T-helper 2 cell treated with Interferon-gamma antibody and Interleukin-4, amounts not matched to agents 100 ng/mL and 5 ng/mL, for 36 hours (primary cell): ENCODE results near the gene SACM1L. TPM values are rescaled to one million over a fixed set of nuclear protein-coding genes. Genes with fewer than 3 reads are reported as not detected.

Source experiments
- intact Hi-C: fragments of 100-400 bp; cut with micrococcal nuclease; formaldehyde crosslinking; loops from one replicate; pipeline ENCODE4 v1.15.1; 2023
- total RNA-seq: library from RNA; stranded (reverse); gene quantifications from 2 replicates; pipeline ENCODE4 v1.2.3, GENCODE V29; 2022

The SACM1L gene
- total RNA-seq, 1 donor from 2014 or later = 70.8 TPM

- intact Hi-C loops = loop anchor here (10.0 kb wide), 1 partner anchor 462 kb away; no protein-coding TSS in a partner anchor
These were observed 22.3 kb upstream of the SACM1L start for GRCh38 chr3:45666757-45667431.

- intact Hi-C loops = loop anchor here (10.0 kb wide), 1 partner anchor 463 kb away; no protein-coding TSS in a partner anchor
These were observed 21.6 kb upstream of the SACM1L start for GRCh38 chr3:45667569-45667934.

GRCh38 chr3:45670436-45670835 lies 18.8 kb upstream of the SACM1L start:
- intact Hi-C loops = no loop called here

GRCh38 chr3:45670991-45671390 lies 18.2 kb upstream of the SACM1L start:
- intact Hi-C loops = no loop called here

GRCh38 chr3:45673273-45673672 lies 15.9 kb upstream of the SACM1L start:
- intact Hi-C loops = no loop called here

GRCh38 chr3:45676325-45677032 lies 12.7 kb upstream of the SACM1L start:
- intact Hi-C loops = no loop called here

- intact Hi-C loops = no loop called here
These were observed 12.2 kb upstream of the SACM1L start for GRCh38 chr3:45677033-45677446.

- intact Hi-C loops = no loop called here
These were observed 11.4 kb upstream of the SACM1L start for GRCh38 chr3:45677841-45678240.

- intact Hi-C loops = loop anchor here (10.0 kb wide), 1 partner anchor 915 kb away; the partner anchor contains the start of genes KIAA1143 and KIF15
These were observed 9.4 kb upstream of the SACM1L start for GRCh38 chr3:45679805-45680204.

GRCh38 chr3:45681221-45681620 lies 8.0 kb upstream of the SACM1L start:
- intact Hi-C loops = loop anchor here (10.0 kb wide), 1 partner anchor 916 kb away; the partner anchor contains the start of genes KIAA1143 and KIF15

- intact Hi-C loops = loop anchor here (10.0 kb wide), 1 partner anchor 917 kb away; the partner anchor contains the start of genes KIAA1143 and KIF15
These were observed 7.3 kb upstream of the SACM1L start for GRCh38 chr3:45681846-45682245.

- intact Hi-C loops = loop anchor here (10.0 kb wide), 1 partner anchor 918 kb away; the partner anchor contains the start of genes KIAA1143 and KIF15
These were observed 6.9 kb upstream of the SACM1L start for GRCh38 chr3:45682311-45682710.

GRCh38 chr3:45682786-45683185 lies 6.4 kb upstream of the SACM1L start:
- intact Hi-C loops = loop anchor here (10.0 kb wide), 1 partner anchor 918 kb away; the partner anchor contains the start of genes KIAA1143 and KIF15

- intact Hi-C loops = loop anchor here (10.0 kb wide), 1 partner anchor 919 kb away; the partner anchor contains the start of genes KIAA1143 and KIF15
These were observed 5.5 kb upstream of the SACM1L start for GRCh38 chr3:45683417-45684326.

GRCh38 chr3:45684327-45684892 lies 4.8 kb upstream of the SACM1L start:
- intact Hi-C loops = loop anchor here (10.0 kb wide), 1 partner anchor 920 kb away; the partner anchor contains the start of genes KIAA1143 and KIF15

- intact Hi-C loops = loop anchor here (10.0 kb wide), 1 partner anchor 921 kb away; the partner anchor contains the start of genes KIAA1143 and KIF15
These were observed 3.5 kb upstream of the SACM1L start for GRCh38 chr3:45685722-45686121.

- intact Hi-C loops = loop anchor here (10.0 kb wide), 1 partner anchor 922 kb away; the partner anchor contains the start of genes KIAA1143 and KIF15
These were observed 2.3 kb upstream of the SACM1L start for GRCh38 chr3:45686850-45687249.

- intact Hi-C loops = loop anchor here (1.0 to 10.0 kb wide), 2 partner anchors 24 to 923 kb away; partner anchors contain the start of genes KIAA1143 and KIF15
These were observed 1.4 kb upstream of the SACM1L start for GRCh38 chr3:45687828-45688193.

- intact Hi-C loops = loop anchor here (1.0 to 10.0 kb wide), 2 partner anchors 24 to 924 kb away; partner anchors contain the start of genes KIAA1143 and KIF15
These were observed 858 bp upstream of the SACM1L start for GRCh38 chr3:45688194-45688881.

GRCh38 chr3:45689787-45690145 lies 570 bp downstream of the SACM1L start:
- intact Hi-C loops = loop anchor here (1.0 to 10.0 kb wide), 4 partner anchors 95 to 925 kb away; partner anchors contain the start of genes KIAA1143, KIF15, LARS2 and LIMD1
